ENCODE measurements around the gene SCIN. TPM values are rescaled to one million over a fixed set of nuclear protein-coding genes. Genes with fewer than 3 reads are reported as not detected.

Gene SCIN
- total RNA-seq, 1 experiment from 2014 or later = 0.39 TPM

DNA sequence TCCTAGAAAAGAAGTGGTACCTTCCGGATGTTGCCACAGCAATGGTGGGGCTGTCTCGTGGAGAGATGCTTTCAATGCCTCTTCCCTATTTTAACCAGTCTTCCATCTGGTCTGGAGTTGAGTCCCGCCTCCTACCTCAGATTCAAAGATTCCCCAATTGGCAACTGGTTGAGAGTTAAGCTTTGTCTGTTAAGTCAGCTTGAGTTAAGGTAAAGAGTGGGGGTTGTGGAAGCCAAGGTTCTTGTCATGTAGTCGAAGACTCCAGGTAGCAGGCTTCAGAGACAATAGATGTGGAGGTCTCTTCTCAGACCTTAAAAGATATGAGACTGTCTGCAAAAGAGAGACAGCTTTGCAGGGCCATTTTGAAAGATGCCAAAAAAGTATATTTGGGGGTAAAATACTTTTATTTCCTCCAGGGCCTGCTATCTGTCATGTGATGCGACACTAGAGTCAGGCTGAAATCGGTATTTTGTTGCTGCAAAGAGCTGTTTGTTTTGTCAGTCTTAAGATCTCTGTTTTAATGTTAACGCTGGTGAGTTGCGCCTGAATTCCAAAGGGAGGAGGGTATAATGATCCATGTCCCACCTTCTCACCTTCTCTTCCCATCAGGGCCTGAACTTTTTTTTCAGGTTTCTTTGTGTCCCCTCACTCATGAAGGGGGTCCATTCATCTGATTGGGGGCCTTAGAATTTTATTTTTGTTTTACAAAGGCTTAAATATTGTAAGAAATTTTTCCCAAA is 40.4 kb upstream of the SCIN start:
- no peak for TF ChIP-seq CTCF (conservative IDR thresholded peaks at IDR 0.05; ENCODE audit: low read depth, low read length)
- no peak for TF ChIP-seq EZH2 (IDR thresholded peaks at IDR 0.05; ENCODE audit: borderline replicate concordance, low read depth, low read length, poor library complexity, severe bottlenecking)
- Histone ChIP-seq H3K9me3 (ENCODE audit: low read depth, low read length, poor library complexity, severe bottlenecking) (no peaks in the 10 kb centered on the region), H3K27me3 (replicated peaks; ENCODE audit: insufficient read depth, low read depth, low read length, poor library complexity) (no peaks in the 10 kb centered on the region), H3K36me3 (ENCODE audit: insufficient read depth, low read length, poor library complexity, severe bottlenecking) (no peaks in the 10 kb centered on the region), H3K4me1 (ENCODE audit: insufficient read depth, low read length, poor library complexity, severe bottlenecking) (no peaks in the 10 kb centered on the region), H3K4me3 (ENCODE audit: low read depth, low read length, poor library complexity, severe bottlenecking) (no peak overlapping the region), H3K27ac (ENCODE audit: low read depth, low read length, poor library complexity, severe bottlenecking) (no peak overlapping the region)
- DNase-seq (ENCODE audit: low spot score) = no peak
- CTCF ChIA-PET = no interaction called here
- no TSS peak for BruUV-seq (replicated peaks)
- intact Hi-C loops (cut with micrococcal nuclease; ENCODE audit: unreplicated experiment) = loop anchor here (5.0 kb wide), 1 partner anchor 142 kb away; no protein-coding TSS in a partner anchor
- POLR2A ChIA-PET (ENCODE audit: low non-redundant PET) = no interaction called here

DNA sequence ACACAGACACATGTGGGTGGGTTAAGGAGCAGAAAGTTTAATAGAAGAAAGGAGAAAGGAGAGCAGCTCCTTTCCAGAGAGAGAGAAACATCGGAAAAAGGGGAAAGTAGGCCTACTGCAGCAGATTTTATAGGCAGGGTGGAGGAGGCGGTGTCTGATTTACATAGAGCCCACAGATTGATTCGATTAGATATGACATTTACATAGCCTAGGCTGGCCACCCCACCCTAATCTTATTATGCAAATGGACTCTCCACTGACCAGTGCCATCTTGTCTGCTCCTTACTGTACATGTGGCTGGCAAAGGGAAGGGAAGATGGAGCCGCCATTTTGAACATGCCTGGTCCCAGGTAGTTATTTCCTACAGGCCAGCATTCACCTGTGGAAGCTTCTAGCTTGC is 38.7 kb upstream of the SCIN start:
- no peaks in the 10 kb centered on the region for H3K9me3 ChIP-seq (ENCODE audit: low read depth, low read length, poor library complexity, severe bottlenecking)
- POLR2A ChIA-PET (ENCODE audit: low non-redundant PET) = no interaction called here
- H3K36me3 ChIP-seq (ENCODE audit: insufficient read depth, low read length, poor library complexity, severe bottlenecking) = no peaks in the 10 kb centered on the region
- BruUV-seq (replicated peaks) = no TSS peak
- no peak for DNase-seq (ENCODE audit: low spot score)
- H3K4me3 ChIP-seq (ENCODE audit: low read depth, low read length, poor library complexity, severe bottlenecking) = no peak overlapping the region
- CTCF ChIA-PET = no interaction called here
- H3K4me1 ChIP-seq (ENCODE audit: insufficient read depth, low read length, poor library complexity, severe bottlenecking) = no peaks in the 10 kb centered on the region
- TF ChIP-seq CTCF (conservative IDR thresholded peaks at IDR 0.05; ENCODE audit: low read depth, low read length) (no peak), EZH2 (IDR thresholded peaks at IDR 0.05; ENCODE audit: borderline replicate concordance, low read depth, low read length, poor library complexity, severe bottlenecking) (no peak)
- no peaks in the 10 kb centered on the region for H3K27me3 ChIP-seq (replicated peaks; ENCODE audit: insufficient read depth, low read depth, low read length, poor library complexity)
- H3K27ac ChIP-seq (ENCODE audit: low read depth, low read length, poor library complexity, severe bottlenecking) = no peak overlapping the region
- intact Hi-C loops (cut with micrococcal nuclease; ENCODE audit: unreplicated experiment) = no loop called here

DNA sequence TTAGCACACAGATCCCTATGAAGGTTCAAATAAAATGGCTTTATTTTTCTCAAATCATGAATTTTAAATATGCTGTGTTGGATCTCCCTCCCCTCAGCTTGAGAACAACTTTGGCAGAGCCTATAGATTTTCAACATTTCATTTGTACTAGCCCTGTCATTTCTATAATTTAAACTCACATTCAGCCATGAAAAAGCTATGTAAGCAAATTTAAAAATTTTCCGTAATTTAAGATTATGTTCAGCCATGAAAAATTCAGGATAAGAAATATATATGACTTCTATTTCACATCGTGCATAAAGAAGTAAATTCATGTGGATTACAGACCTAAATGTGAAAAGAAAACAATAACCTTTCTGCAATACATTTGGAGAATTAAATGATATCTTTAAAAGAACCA is 36.5 kb upstream of the SCIN start:
- Histone ChIP-seq H3K4me1 (ENCODE audit: insufficient read depth, low read length, poor library complexity, severe bottlenecking) (no peaks in the 10 kb centered on the region), H3K27ac (ENCODE audit: low read depth, low read length, poor library complexity, severe bottlenecking) (no peak overlapping the region), H3K27me3 (replicated peaks; ENCODE audit: insufficient read depth, low read depth, low read length, poor library complexity) (no peaks in the 10 kb centered on the region), H3K4me3 (ENCODE audit: low read depth, low read length, poor library complexity, severe bottlenecking) (no peak overlapping the region), H3K36me3 (ENCODE audit: insufficient read depth, low read length, poor library complexity, severe bottlenecking) (no peaks in the 10 kb centered on the region), H3K9me3 (ENCODE audit: low read depth, low read length, poor library complexity, severe bottlenecking) (no peaks in the 10 kb centered on the region)
- ChIA-PET CTCF (no interaction called here), POLR2A (ENCODE audit: low non-redundant PET) (no interaction called here)
- no peak for TF ChIP-seq EZH2 (IDR thresholded peaks at IDR 0.05; ENCODE audit: borderline replicate concordance, low read depth, low read length, poor library complexity, severe bottlenecking)
- TF ChIP-seq CTCF (conservative IDR thresholded peaks at IDR 0.05; ENCODE audit: low read depth, low read length) = no peak
- intact Hi-C loops (cut with micrococcal nuclease; ENCODE audit: unreplicated experiment) = no loop called here
- DNase-seq (ENCODE audit: low spot score) = no peak
- BruUV-seq (replicated peaks) = no TSS peak

Data from A673 (cell line).